Measurements from ENCODE around the gene SLC6A4. TPM values are rescaled to one million over a fixed set of nuclear protein-coding genes. Genes with fewer than 3 reads are reported as not detected.

SLC6A4 gene
- total RNA-seq, 1 donor from 2014 or later = 140 TPM

DNA sequence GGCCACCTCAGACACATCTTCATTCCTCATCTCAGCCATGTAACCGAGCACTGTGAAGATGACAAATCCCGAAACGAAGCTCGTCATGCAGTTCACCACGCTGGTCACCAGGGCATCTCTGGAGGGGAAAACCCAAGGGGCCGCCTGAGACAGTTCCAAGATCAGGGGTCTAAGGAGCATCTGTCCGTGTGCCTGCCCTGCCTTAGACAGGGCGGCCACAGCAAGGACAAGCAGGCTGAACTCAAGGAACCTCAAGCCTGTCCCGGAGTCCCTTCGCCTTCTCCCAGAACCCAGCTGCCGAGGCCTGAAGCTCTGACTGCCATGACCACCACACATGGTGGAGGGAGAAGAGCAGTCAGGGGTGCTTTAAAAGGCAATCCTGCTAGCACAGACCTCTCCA lies 22.7 kb downstream of the SLC6A4 start:
- Histone ChIP-seq H3K36me3 (peaks cover 9% of the 10 kb centered on the region), H3K27me3 (ENCODE audit: low read depth) (no peaks in the 10 kb centered on the region), H3K4me1 (no peaks in the 10 kb centered on the region), H3K9me3 (no peaks in the 10 kb centered on the region), H3K4me3 (no peak overlapping the region), H3K27ac (no peak overlapping the region)
- TF ChIP-seq, protein P1, sequence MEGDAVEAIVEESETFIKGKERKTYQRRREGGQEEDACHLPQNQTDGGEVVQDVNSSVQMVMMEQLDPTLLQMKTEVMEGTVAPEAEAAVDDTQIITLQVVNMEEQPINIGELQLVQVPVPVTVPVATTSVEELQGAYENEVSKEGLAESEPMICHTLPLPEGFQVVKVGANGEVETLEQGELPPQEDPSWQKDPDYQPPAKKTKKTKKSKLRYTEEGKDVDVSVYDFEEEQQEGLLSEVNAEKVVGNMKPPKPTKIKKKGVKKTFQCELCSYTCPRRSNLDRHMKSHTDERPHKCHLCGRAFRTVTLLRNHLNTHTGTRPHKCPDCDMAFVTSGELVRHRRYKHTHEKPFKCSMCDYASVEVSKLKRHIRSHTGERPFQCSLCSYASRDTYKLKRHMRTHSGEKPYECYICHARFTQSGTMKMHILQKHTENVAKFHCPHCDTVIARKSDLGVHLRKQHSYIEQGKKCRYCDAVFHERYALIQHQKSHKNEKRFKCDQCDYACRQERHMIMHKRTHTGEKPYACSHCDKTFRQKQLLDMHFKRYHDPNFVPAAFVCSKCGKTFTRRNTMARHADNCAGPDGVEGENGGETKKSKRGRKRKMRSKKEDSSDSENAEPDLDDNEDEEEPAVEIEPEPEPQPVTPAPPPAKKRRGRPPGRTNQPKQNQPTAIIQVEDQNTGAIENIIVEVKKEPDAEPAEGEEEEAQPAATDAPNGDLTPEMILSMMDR (IDR thresholded peaks at IDR 0.05) = no peak
- DNase-seq = no peak
- peak in 1 of 2 donors; percentile 31 for ATAC-seq
- intact Hi-C loops (cut with DNase I) = no loop called here

DNA sequence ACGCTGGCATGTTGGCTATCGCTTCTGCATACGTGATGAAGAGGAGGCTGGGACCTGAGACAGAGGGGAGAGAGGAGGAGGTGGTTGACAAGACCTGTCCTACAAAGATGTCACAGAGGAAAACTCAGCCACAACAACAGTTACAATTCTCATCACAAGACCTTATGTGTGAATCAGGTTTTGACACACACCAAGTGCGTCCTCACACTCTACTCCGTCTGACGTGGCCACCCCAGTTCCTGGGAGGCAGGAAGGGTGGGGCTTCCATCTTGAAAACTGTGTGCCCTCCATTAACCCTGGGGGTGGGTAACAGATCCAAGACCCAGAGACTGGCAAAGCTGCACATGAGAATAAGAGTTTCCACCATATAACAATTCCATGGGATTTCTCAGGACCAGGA lies 24.1 kb downstream of the SLC6A4 start:
- ATAC-seq (no peak), DNase-seq (no peak)
- Histone ChIP-seq H3K4me3 (no peak overlapping the region), H3K36me3 (peaks cover 9% of the 10 kb centered on the region), H3K27ac (no peak overlapping the region), H3K27me3 (ENCODE audit: low read depth) (no peaks in the 10 kb centered on the region), H3K4me1 (no peaks in the 10 kb centered on the region), H3K9me3 (no peaks in the 10 kb centered on the region)
- TF ChIP-seq, protein P1 (IDR thresholded peaks at IDR 0.05) = no peak
- intact Hi-C loops (cut with DNase I) = no loop called here

DNA sequence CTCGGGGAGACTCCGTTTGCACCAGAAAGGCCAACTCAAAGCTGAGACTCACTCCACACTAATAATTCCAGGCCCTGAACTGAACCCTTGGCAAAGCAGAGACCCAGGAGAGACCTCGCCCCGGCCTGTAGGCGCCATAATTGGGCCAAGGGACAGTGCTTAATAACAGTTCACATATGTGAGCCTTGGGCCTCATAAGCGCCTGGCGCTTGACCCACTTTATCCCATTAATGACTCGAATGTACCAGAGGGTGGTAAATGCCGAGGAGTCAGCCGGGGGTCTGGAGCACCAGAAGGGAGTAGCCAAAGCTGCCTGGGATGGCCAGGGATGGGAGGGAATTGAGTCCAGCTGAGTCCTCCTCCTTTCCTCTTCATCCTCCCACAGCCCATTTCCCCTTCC lies 24.6 kb downstream of the SLC6A4 start:
- DNase-seq (no peak), ATAC-seq (no peak)
- intact Hi-C loops (cut with DNase I) = no loop called here
- Histone ChIP-seq H3K4me3 (no peak overlapping the region), H3K27ac (no peak overlapping the region), H3K27me3 (ENCODE audit: low read depth) (no peaks in the 10 kb centered on the region), H3K36me3 (peaks cover 9% of the 10 kb centered on the region), H3K9me3 (no peaks in the 10 kb centered on the region), H3K4me1 (no peaks in the 10 kb centered on the region)
- TF ChIP-seq, protein P1 (IDR thresholded peaks at IDR 0.05) = no peak

DNA sequence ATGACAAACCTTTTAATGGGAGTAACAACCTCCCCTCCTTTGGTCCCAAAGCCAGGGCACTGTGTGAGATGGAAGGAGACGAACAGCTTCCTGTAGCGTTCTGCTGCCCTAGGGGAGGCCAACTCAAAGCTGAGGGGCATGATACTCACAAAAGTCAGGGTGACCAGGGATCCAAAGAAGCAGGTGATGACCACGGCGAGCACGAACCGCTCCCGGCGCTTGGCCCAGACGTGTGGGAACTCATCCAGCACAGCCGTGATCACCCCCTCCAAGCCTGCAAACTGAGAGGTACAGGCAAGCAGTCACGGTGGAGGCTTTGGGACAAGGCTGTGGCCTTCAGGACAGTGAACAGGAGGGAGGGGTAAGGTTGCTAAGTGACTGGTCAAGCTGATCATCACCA lies 25.1 kb downstream of the SLC6A4 start:
- no peak for DNase-seq
- TF ChIP-seq, protein P1 (IDR thresholded peaks at IDR 0.05) = no peak
- no peaks in the 10 kb centered on the region for H3K27me3 ChIP-seq (ENCODE audit: low read depth)
- H3K36me3 ChIP-seq = peaks cover 7% of the 10 kb centered on the region
- no peaks in the 10 kb centered on the region for H3K4me1 ChIP-seq
- no peak overlapping the region for H3K27ac ChIP-seq
- H3K9me3 ChIP-seq = no peaks in the 10 kb centered on the region
- ATAC-seq = no peak
- H3K4me3 ChIP-seq = no peak overlapping the region
- intact Hi-C loops (cut with DNase I) = no loop called here

DNA sequence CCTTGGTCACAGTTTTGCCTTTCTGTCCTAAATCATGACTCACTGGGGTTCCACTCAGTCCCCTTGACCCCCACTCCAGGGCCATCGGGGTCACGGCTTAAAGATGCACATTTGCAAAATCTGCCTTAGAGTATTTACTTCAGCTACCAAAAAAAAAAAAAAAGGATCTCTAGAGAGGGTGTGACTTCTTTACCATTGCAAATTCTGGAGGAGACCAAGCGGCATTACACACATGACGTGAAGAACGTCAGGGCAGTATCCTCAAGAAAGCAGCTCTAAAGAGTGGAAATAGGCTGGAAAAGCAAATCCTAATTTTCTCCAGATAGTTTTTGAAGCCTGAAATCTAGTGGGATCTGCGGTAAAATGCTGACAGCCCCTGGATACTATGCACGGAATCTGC lies 25.6 kb downstream of the SLC6A4 start:
- Histone ChIP-seq H3K9me3 (no peaks in the 10 kb centered on the region), H3K4me3 (no peak overlapping the region), H3K4me1 (no peaks in the 10 kb centered on the region), H3K36me3 (peaks cover 4% of the 10 kb centered on the region), H3K27ac (no peak overlapping the region), H3K27me3 (ENCODE audit: low read depth) (no peaks in the 10 kb centered on the region)
- no peak for ATAC-seq
- TF ChIP-seq, protein P1 (IDR thresholded peaks at IDR 0.05) = no peak
- DNase-seq = no peak
- intact Hi-C loops (cut with DNase I) = no loop called here

DNA sequence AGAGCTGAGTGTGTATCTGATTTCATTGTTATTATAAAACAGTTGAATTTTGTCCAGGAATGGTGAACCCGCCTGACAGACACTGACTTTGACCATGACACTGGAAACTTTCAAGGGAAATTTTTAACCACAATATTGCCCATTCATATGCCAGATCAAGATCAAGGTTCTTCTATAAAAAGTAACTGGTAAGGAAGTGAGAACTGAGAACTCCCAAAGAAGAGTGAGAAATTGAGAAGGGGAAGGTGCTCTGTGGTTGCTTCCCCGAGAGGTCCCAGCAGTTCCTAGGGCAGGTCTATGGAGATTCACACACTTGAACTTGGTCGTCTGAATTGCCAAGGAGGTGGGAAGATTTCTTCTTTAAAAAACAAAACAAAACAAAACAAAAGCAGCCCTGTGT lies 27.3 kb downstream of the SLC6A4 start:
- Histone ChIP-seq H3K27ac (no peak overlapping the region), H3K36me3 (peaks cover 4% of the 10 kb centered on the region), H3K4me1 (no peaks in the 10 kb centered on the region), H3K4me3 (no peak overlapping the region), H3K27me3 (ENCODE audit: low read depth) (peaks cover 3% of the 10 kb centered on the region), H3K9me3 (no peaks in the 10 kb centered on the region)
- TF ChIP-seq, protein P1 (IDR thresholded peaks at IDR 0.05) = no peak
- DNase-seq = no peak
- intact Hi-C loops (cut with DNase I) = no loop called here
- ATAC-seq = no peak
